ENCODE results near the gene ATF5.

Gene ATF5

DNA sequence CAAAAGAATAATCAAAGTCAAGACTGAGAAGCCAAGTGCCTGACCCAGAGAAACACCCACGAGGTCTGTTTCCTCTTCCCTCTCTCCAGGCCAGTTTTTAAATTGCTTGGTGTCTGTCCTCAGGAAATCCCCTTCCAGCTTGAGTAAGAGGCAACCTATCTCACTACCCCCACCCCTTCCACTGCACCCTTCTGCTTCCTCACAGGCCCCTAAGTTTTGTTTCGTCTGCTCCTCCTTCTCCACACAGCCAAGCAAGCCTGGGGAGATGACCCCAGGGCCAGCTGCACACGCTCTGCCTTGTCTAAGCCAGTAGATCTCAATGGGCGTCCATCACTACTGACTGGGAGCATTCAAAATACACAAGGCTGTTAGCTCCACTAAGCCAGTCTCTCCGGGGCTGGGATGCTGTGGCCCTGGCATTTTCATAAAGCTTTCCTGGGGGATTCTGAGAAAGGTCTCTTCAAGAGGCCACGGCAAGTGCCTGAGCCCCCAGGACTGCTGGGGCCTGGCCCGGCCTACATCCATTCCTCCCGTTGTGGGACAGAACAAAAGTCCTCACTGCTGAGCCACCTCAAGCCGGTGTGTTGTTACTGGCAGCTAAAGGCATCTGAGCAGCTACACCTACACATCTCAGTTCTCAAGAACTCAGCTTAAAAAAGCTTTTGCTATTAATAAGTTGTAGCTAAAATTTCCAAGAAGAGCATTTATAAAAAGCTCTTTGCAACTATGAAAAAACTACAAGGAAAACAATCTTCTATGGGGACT is 17.4 kb upstream of the ATF5 start:
- TF ChIP-seq, protein P1, sequence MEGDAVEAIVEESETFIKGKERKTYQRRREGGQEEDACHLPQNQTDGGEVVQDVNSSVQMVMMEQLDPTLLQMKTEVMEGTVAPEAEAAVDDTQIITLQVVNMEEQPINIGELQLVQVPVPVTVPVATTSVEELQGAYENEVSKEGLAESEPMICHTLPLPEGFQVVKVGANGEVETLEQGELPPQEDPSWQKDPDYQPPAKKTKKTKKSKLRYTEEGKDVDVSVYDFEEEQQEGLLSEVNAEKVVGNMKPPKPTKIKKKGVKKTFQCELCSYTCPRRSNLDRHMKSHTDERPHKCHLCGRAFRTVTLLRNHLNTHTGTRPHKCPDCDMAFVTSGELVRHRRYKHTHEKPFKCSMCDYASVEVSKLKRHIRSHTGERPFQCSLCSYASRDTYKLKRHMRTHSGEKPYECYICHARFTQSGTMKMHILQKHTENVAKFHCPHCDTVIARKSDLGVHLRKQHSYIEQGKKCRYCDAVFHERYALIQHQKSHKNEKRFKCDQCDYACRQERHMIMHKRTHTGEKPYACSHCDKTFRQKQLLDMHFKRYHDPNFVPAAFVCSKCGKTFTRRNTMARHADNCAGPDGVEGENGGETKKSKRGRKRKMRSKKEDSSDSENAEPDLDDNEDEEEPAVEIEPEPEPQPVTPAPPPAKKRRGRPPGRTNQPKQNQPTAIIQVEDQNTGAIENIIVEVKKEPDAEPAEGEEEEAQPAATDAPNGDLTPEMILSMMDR (IDR thresholded peaks at IDR 0.05), result no peak

- TF ChIP-seq, protein P1 (IDR thresholded peaks at IDR 0.05), result no peak
Observed at GRCh38 chr19:49912965-49913685, 15.9 kb upstream of the ATF5 start.

GRCh38 chr19:49913720-49914119 is 15.3 kb upstream of the ATF5 start:
- TF ChIP-seq, protein P1 (IDR thresholded peaks at IDR 0.05), result no peak

- TF ChIP-seq, protein P1 (IDR thresholded peaks at IDR 0.05), result no peak
Observed at GRCh38 chr19:49915271-49915670, 13.7 kb upstream of the ATF5 start.

GRCh38 chr19:49916839-49917733 is 11.9 kb upstream of the ATF5 start:
- TF ChIP-seq, protein P1 (IDR thresholded peaks at IDR 0.05), result peak; percentile 13; the same call in 1 of the 2 replicates

- TF ChIP-seq, protein P1 (IDR thresholded peaks at IDR 0.05), result no peak
Observed at GRCh38 chr19:49918089-49918488, 10.9 kb upstream of the ATF5 start.

DNA sequence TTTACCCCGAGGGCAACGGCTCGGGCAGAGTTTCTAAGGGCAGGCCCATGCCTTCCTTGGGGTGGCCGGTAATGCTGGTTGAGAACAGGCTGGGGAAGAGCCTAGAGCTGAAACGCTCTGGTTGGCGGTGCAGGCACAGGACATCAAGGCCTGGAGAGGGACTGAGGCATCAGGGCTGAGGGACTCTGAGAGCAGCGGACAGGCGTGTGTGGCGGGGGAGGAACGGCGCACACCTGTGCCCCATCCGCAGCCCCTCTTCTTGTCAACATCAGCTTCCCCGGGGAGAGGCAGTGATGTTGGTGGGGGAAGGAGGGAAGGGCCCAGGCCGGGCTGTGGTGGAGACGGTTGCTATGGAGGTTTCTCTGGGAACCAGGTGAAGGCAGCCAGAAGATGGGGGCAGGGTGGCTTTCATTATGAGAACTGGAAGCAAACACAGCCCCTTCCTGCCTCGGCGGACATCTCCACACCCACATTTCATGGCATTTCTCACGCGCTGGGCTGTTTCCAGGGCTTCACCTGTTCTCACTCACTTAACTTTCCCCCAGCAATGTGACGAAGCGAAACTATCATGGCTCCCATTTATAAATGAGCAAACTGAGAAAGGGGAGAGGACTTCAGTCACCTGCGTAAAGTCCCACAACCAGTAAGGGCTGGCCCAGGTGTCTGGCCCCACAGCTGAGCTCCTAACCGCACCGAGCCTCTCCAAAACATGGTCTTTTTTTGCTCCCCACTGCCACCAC is 8.2 kb upstream of the ATF5 start:
- TF ChIP-seq, protein P1 (IDR thresholded peaks at IDR 0.05), result no peak

All from LNCAP (cell line).